HG03060 (cell line): Measurements from ENCODE around the gene NKAIN4.

Experiments
- ATAC-seq: cut with Tn5 transposase; IDR thresholded peaks from one replicate; pipeline ENCODE4 v1.9.1; 2021; ENCODE audit warnings: low read depth, moderate number of reproducible peaks; ENCODE audit not compliant: unreplicated experiment

Gene NKAIN4

GRCh38 chr20:63288581-63289251 is 34.5 kb upstream of the NKAIN4 start:
- no peak for ATAC-seq

GRCh38 chr20:63287697-63288580 is 33.7 kb upstream of the NKAIN4 start:
- ATAC-seq: no peak

GRCh38 chr20:63286781-63287696 is 32.8 kb upstream of the NKAIN4 start:
- no peak for ATAC-seq

GRCh38 chr20:63285636-63286615 is 31.7 kb upstream of the NKAIN4 start:
- ATAC-seq: no peak

GRCh38 chr20:63284981-63285524 is 30.8 kb upstream of the NKAIN4 start:
- ATAC-seq: no peak

GRCh38 chr20:63284544-63284949 is 30.3 kb upstream of the NKAIN4 start:
- no peak for ATAC-seq

GRCh38 chr20:63284083-63284440 is 29.8 kb upstream of the NKAIN4 start:
- ATAC-seq: no peak

GRCh38 chr20:63283397-63284082 is 29.3 kb upstream of the NKAIN4 start:
- no peak for ATAC-seq

- ATAC-seq: no peak
Measured at GRCh38 chr20:63282946-63283345, 28.7 kb upstream of the NKAIN4 start.

GRCh38 chr20:63281742-63282665 is 27.7 kb upstream of the NKAIN4 start:
- no peak for ATAC-seq

- no peak for ATAC-seq
Measured at GRCh38 chr20:63280929-63281545, 26.8 kb upstream of the NKAIN4 start.

GRCh38 chr20:63280371-63280770 is 26.1 kb upstream of the NKAIN4 start:
- ATAC-seq: no peak

GRCh38 chr20:63279931-63280330 is 25.7 kb upstream of the NKAIN4 start:
- no peak for ATAC-seq

GRCh38 chr20:63278661-63279060 is 24.4 kb upstream of the NKAIN4 start:
- ATAC-seq: no peak

GRCh38 chr20:63277466-63278272 is 23.4 kb upstream of the NKAIN4 start:
- no peak for ATAC-seq

GRCh38 chr20:63276956-63277355 is 22.7 kb upstream of the NKAIN4 start:
- ATAC-seq: no peak

GRCh38 chr20:63275825-63276224 is 21.6 kb upstream of the NKAIN4 start:
- ATAC-seq: no peak
